CD4-positive, alpha-beta memory T cell (primary cell): ENCODE results near the gene MAFF. TPM values are rescaled to one million over a fixed set of nuclear protein-coding genes. Genes with fewer than 3 reads are reported as not detected.

Source experiments
- CTCF ChIA-PET: fragments of 350-600 bp; sonication (Branson Sonifier 250); formaldehyde crosslinking; loops from one replicate; lab custom pipeline; 2021; ENCODE audit warnings: inconsistent platforms; ENCODE audit not compliant: partially characterized antibody; lab: Charles Lee
- POLR2A ChIA-PET: fragments of 350-600 bp; sonication (Branson Sonifier 250); formaldehyde crosslinking; loops from one replicate; lab custom pipeline; 2021; ENCODE audit not compliant: partially characterized antibody; lab: Charles Lee
- DNase-seq, 5 donors: peaks; one replicate each; pipeline versions ENCODE4 v3.0.0 to v3.0.0-alpha.2; 2020 to 2022; ENCODE audit warnings: mixed read lengths in 1 of 5
- H3K27ac ChIP-seq: one replicate; pipeline ENCODE4 v1.7.0; 2013; ENCODE audit warnings: low read depth, low read length
- H3K27me3 ChIP-seq: 2 replicates; pipeline ENCODE4 v1.7.0; 2013; ENCODE audit warnings: mild to moderate bottlenecking, low read length, moderate library complexity; ENCODE audit not compliant: insufficient read depth
- H3K36me3 ChIP-seq: 2 replicates; pipeline ENCODE4 v1.7.0; 2013; ENCODE audit warnings: mild to moderate bottlenecking, low read length, moderate library complexity; ENCODE audit not compliant: insufficient read depth
- H3K4me1 ChIP-seq: 2 replicates; pipeline ENCODE4 v1.7.0; 2013; ENCODE audit warnings: mild to moderate bottlenecking, low read length, moderate library complexity; ENCODE audit not compliant: insufficient read depth
- H3K4me3 ChIP-seq, 2 donors: one replicate each; pipeline ENCODE4 v1.7.0; 2013; ENCODE audit warnings: low read length in 2 of 2, mild to moderate bottlenecking in 1 of 2
- H3K9me3 ChIP-seq, 2 donors: one replicate each; pipeline ENCODE4 v1.7.0; 2013; ENCODE audit warnings: low read length in 2 of 2, control low read depth in 1 of 2; ENCODE audit not compliant: control insufficient read depth in 1 of 2
- H3K27ac Mint-ChIP-seq, 7 donors: one replicate each; pipeline ENCODE4 v1.8.0; 2020 to 2021; ENCODE audit warnings: mixed read lengths in 7 of 7, mild to moderate bottlenecking in 6 of 7, inconsistent platforms in 3 of 7, moderate library complexity in 3 of 7
- H3K27me3 Mint-ChIP-seq, 2 donors: one replicate each; pipeline ENCODE4 v1.8.0; 2020 to 2021; ENCODE audit warnings: mixed read lengths in 2 of 2
- H3K36me3 Mint-ChIP-seq, 2 donors: one replicate each; pipeline ENCODE4 v1.8.0; 2020 to 2021; ENCODE audit warnings: mixed read lengths in 2 of 2, inconsistent platforms in 1 of 2, mild to moderate bottlenecking in 1 of 2
- H3K4me1 Mint-ChIP-seq, 4 donors: one replicate each; pipeline ENCODE4 v1.8.0; 2020 to 2021; ENCODE audit warnings: mixed read lengths in 4 of 4, mild to moderate bottlenecking in 1 of 4
- H3K4me3 Mint-ChIP-seq, 8 donors: one replicate each; pipeline ENCODE4 v1.8.0; 2020 to 2021; ENCODE audit warnings: mixed read lengths in 8 of 8, mild to moderate bottlenecking in 7 of 8, moderate library complexity in 6 of 8, inconsistent platforms in 3 of 8
- H3K9me3 Mint-ChIP-seq, 8 donors: one replicate each; pipeline ENCODE4 v1.8.0; 2020 to 2021; ENCODE audit warnings: mixed read lengths in 8 of 8, mild to moderate bottlenecking in 5 of 8, inconsistent platforms in 3 of 8, moderate library complexity in 1 of 8
- intact Hi-C: fragments of 100-400 bp; cut with micrococcal nuclease; formaldehyde crosslinking; loops from one replicate; pipeline ENCODE4 v1.15.1; 2023
- polyA plus RNA-seq, 2 donors: library from polyadenylated mRNA; unstranded; fragments of 300-500 nt; fragmentation: Illumina TruSeq; gene quantifications; one replicate each; pipeline ENCODE4 v1.2.3, GENCODE V29; 2021
- total RNA-seq, 2 experiments: library from RNA; stranded (reverse); gene quantifications; one replicate each; pipeline ENCODE4 v1.2.3, GENCODE V29; 2021

The MAFF gene
- total and polyA plus RNA-seq, 4 experiments from 2014 or later: 3.3 to 6.8 (median 5.1) TPM

DNA sequence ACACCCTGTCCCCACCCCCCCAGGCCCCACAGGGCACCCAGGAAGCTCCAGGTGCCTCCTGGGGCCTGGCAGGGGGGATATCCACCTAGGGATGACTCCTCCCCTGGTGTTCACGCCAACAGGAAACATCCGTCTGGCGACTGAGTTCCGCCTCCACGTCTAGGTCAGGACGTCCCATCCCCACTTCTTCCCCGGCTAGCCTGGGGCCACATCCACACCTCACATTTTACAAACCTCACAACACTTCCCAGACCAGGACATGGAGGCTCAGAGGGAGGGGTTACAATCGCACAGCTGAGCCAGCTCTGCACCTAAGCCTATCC lies 21.0 kb downstream of the MAFF start:
- Histone ChIP-seq H3K36me3 (peaks cover 14% of the 10 kb centered on the region), H3K27me3 (no peaks in the 10 kb centered on the region), H3K9me3 (no peaks in the 10 kb centered on the region), H3K4me1 (peaks cover 27% of the 10 kb centered on the region), H3K4me3 (no peak overlapping the region), H3K27ac (no peak overlapping the region)
- Mint-ChIP-seq H3K27me3 (no peaks in the 10 kb centered on the region), H3K9me3 (peaks cover 0 to 3% (median 0%) of the 10 kb centered on the region in 8 donors), H3K4me3 (no peak overlapping the region), H3K27ac (peak overlapping the region in 4 of 7 donors; percentile 35 to 76 (median 40)), H3K36me3 (peaks cover 8 to 39% of the 10 kb centered on the region in 2 donors), H3K4me1 (peaks cover 15 to 36% (median 28%) of the 10 kb centered on the region in 4 donors)
- DNase-seq: peak in 1 of 5 donors; percentile 16
- ChIA-PET POLR2A (no interaction called here), CTCF (no interaction called here)
- intact Hi-C loops: no loop called here

DNA sequence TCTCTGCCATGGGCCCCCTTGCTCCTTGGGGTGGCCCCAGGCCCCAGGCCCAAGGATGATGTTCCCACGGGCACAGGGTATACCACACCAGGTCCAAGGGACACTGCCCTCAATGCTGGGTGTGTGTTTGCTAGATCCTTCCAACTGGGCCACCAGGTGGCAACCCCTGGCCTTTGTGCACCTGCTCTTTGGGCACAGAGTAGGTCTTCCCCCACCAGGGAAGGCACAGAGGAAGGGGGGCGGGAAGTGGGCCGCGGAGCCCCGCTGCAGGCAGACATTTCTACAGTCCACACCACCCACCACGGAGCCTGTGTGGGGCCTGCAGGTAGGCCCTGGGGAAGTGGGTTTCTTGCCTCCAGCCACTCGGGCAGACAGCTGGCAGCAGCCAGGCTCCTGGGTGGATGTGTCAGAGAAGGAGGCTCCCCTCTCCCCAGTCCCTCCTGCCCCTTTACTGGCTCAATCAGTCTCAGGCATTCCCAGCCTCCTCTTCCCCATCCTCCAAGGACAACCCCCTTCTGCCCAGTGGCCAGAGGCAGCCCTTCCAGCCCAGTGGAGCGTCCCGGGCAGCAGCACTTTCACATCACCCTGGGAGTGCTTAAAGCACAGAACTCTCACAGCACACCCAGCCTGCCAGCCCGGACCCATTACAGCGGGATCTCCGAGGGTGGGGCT lies 21.6 kb downstream of the MAFF start:
- Mint-ChIP-seq H3K27me3 (no peaks in the 10 kb centered on the region), H3K9me3 (peaks cover 0 to 3% (median 0%) of the 10 kb centered on the region in 8 donors), H3K27ac (peak overlapping the region in 2 of 7 donors; percentile 8 to 27), H3K36me3 (peaks cover 8 to 40% of the 10 kb centered on the region in 2 donors), H3K4me3 (no peak overlapping the region), H3K4me1 (peaks cover 10 to 30% (median 22%) of the 10 kb centered on the region in 4 donors)
- peak in 1 of 5 donors; percentile 30 for DNase-seq
- Histone ChIP-seq H3K36me3 (peaks cover 14% of the 10 kb centered on the region), H3K4me3 (no peak overlapping the region), H3K27ac (no peak overlapping the region), H3K9me3 (no peaks in the 10 kb centered on the region), H3K4me1 (peaks cover 20% of the 10 kb centered on the region), H3K27me3 (no peaks in the 10 kb centered on the region)
- ChIA-PET CTCF (no interaction called here), POLR2A (no interaction called here)
- intact Hi-C loops: no loop called here

GRCh38 chr22:38226853-38227649 lies 25.3 kb downstream of the MAFF start:
- ChIA-PET POLR2A (interaction anchor here (4.1 kb wide), 1 partner anchor 25 kb away, joined by 17 read pairs; the partner anchor contains the start of gene MAFF), CTCF (interaction anchor here (4.1 kb wide), 1 partner anchor 175 kb away, joined by 23 read pairs; no protein-coding TSS in a partner anchor)
- H3K36me3 Mint-ChIP-seq: peaks cover 17 to 49% of the 10 kb centered on the region in 2 donors
- H3K27ac Mint-ChIP-seq: peak overlapping the region in 2 of 7 donors; percentile 8 to 62
- H3K9me3 ChIP-seq: no peaks in the 10 kb centered on the region
- peaks cover 8 to 21% (median 15%) of the 10 kb centered on the region in 4 donors for H3K4me1 Mint-ChIP-seq
- H3K27me3 Mint-ChIP-seq: no peaks in the 10 kb centered on the region
- no peak overlapping the region for H3K27ac ChIP-seq
- H3K27me3 ChIP-seq: no peaks in the 10 kb centered on the region
- intact Hi-C loops: no loop called here
- no peak for DNase-seq
- peaks cover 24% of the 10 kb centered on the region for H3K36me3 ChIP-seq
- H3K4me3 ChIP-seq: no peak overlapping the region
- no peak overlapping the region for H3K4me3 Mint-ChIP-seq
- H3K4me1 ChIP-seq: no peaks in the 10 kb centered on the region
- peaks cover 0 to 3% (median 0%) of the 10 kb centered on the region in 8 donors for H3K9me3 Mint-ChIP-seq

DNA sequence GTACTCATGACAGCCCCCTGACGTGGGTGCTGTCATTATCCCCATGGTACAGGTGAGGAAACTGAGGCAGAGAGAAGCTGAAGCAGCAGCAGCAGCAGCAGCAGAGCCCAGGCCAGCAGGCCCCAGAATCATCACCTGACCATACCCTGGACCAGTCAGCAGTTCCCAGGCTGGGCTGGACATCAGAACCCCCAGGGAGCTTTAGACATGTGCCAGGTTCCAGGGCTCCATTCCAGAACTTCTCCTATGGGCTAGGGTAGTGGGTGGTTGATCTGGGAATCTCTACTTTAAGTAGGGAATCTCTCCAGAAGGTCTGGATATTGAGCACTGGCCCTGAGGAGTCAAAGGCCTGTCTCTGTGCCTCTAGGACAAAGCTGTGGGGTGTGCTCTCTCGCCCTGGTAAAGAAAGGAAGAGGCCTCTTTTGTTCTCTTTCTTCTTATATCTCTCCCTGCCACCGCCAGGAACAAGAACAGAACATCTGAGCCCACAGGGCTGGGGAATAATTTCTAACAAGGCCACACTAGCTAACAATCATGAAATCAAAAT lies 26.6 kb downstream of the MAFF start:
- Histone ChIP-seq H3K27me3 (no peaks in the 10 kb centered on the region), H3K36me3 (peaks cover 24% of the 10 kb centered on the region), H3K27ac (no peak overlapping the region), H3K9me3 (no peaks in the 10 kb centered on the region), H3K4me1 (no peaks in the 10 kb centered on the region), H3K4me3 (no peak overlapping the region)
- H3K27me3 Mint-ChIP-seq: no peaks in the 10 kb centered on the region
- no peaks in the 10 kb centered on the region for H3K9me3 Mint-ChIP-seq
- peaks cover 23 to 55% of the 10 kb centered on the region in 2 donors for H3K36me3 Mint-ChIP-seq
- ChIA-PET CTCF (interaction anchor here (1.1 to 4.1 kb wide), 5 partner anchors 9 to 176 kb away, joined by 3 to 23 read pairs (median 8); no protein-coding TSS in a partner anchor), POLR2A (interaction anchor here (1.0 to 4.1 kb wide), 3 partner anchors 10 to 26 kb away, joined by 3 to 17 read pairs (median 7); partner anchors contain the start of gene MAFF)
- H3K4me1 Mint-ChIP-seq: peaks cover 4 to 27% (median 14%) of the 10 kb centered on the region in 4 donors
- intact Hi-C loops: no loop called here
- peak overlapping the region in 4 of 8 donors; percentile 19 to 67 (median 43) for H3K4me3 Mint-ChIP-seq
- peak overlapping the region; percentile 69 to 91 (median 82) for H3K27ac Mint-ChIP-seq
- DNase-seq: no peak

DNA sequence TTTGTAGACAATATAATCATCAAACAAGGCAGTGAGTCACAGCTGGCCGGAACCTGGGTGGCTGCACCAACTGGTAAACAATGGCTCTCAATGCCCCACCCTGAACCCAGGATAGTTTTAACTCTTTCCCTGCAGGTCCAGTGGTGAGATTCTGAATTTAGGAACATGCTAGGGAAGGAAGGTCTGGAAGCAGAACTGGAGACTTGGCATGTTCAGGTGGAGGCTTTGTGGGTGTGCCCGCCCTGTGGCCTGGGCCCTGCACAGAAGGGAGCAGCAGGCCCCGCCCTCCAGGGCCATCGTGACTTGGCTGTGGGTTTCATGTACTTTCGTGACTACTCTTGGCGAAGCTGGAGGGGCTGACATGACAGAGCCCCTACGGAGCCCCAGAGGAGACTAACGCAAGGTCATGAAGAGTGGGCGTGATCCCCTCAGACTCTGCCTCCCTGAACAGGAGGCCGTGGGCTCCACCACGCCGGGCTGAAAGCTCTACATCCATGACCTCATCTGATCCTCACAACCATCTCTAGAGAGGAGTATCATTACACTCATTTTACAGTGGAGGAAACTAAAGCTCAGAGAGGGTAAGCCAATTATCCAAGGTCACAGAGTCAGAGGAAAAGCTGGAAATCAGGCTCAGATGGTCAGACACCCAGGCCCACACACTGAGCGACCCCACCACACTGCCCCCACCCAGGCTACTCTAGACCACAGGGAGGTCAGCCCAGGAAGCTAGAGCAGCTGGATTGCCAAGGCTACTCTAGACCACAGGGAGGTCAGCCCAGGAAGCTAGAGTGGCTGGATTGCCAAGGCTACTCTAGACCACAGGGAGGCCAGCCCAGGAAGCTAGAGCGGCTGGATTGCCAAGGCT lies 27.3 kb downstream of the MAFF start:
- H3K36me3 Mint-ChIP-seq: peaks cover 23 to 59% of the 10 kb centered on the region in 2 donors
- peaks cover 4 to 27% (median 14%) of the 10 kb centered on the region in 4 donors for H3K4me1 Mint-ChIP-seq
- no peaks in the 10 kb centered on the region for H3K9me3 Mint-ChIP-seq
- POLR2A ChIA-PET: interaction anchor here (1.0 to 4.1 kb wide), 4 partner anchors 10 to 38 kb away, joined by 3 to 17 read pairs (median 5); partner anchors contain the start of gene MAFF
- peak in 1 of 5 donors; percentile 20 for DNase-seq
- Histone ChIP-seq H3K9me3 (no peaks in the 10 kb centered on the region), H3K4me1 (no peaks in the 10 kb centered on the region), H3K27me3 (no peaks in the 10 kb centered on the region), H3K36me3 (peaks cover 20% of the 10 kb centered on the region), H3K4me3 (no peak overlapping the region), H3K27ac (no peak overlapping the region)
- peak overlapping the region in 4 of 8 donors; percentile 19 to 67 (median 43) for H3K4me3 Mint-ChIP-seq
- CTCF ChIA-PET: interaction anchor here (0.7 to 4.1 kb wide), 7 partner anchors 9 to 177 kb away, joined by 3 to 23 read pairs (median 4); no protein-coding TSS in a partner anchor
- no peaks in the 10 kb centered on the region for H3K27me3 Mint-ChIP-seq
- peak overlapping the region; percentile 70 to 91 (median 82) for H3K27ac Mint-ChIP-seq
- intact Hi-C loops: no loop called here

DNA sequence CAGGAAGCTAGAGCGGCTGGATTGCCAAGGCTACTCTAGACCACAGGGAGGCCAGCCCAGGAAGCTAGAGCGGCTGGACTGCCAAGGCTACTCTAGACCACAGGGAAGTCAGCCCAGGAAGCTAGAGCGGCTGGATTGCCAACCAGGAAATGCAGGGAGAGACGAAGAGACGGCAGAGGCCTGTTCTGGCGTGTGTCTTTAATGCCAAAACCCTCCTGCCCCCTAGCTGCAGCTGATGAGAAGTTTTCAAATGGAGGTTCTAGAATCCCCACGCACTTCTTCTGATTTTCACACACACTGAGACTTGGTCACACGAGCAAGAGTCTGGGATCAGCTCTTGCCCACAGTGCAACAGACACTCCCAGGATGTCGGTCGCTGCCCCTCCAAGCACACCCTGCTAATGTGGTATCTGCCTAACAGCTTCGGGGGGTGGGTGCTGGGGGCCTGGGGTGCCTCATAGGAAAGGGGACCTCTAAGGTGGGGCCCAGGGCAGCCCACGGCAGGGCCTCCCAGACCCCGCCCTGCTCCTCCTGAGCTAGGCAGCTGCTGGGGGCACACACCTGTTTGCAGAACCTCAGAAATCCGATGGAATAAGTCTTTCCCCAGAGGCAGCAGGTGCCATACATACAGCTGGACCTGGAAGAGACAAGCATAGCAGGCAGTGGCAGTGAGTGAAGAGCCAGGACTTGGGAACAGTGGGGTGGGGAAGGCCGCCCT lies 28.5 kb downstream of the MAFF start:
- H3K36me3 Mint-ChIP-seq: peaks cover 28 to 62% of the 10 kb centered on the region in 2 donors
- peak overlapping the region in 6 of 7 donors; percentile 2 to 83 (median 78) for H3K27ac Mint-ChIP-seq
- Histone ChIP-seq H3K9me3 (no peaks in the 10 kb centered on the region), H3K36me3 (peaks cover 20% of the 10 kb centered on the region), H3K4me3 (no peak overlapping the region), H3K4me1 (no peaks in the 10 kb centered on the region), H3K27me3 (no peaks in the 10 kb centered on the region), H3K27ac (no peak overlapping the region)
- H3K9me3 Mint-ChIP-seq: no peaks in the 10 kb centered on the region
- H3K4me1 Mint-ChIP-seq: peaks cover 3 to 27% (median 14%) of the 10 kb centered on the region in 4 donors
- CTCF ChIA-PET: interaction anchor here (0.7 to 4.1 kb wide), 8 partner anchors 10 to 181 kb away, joined by 3 to 23 read pairs (median 4); partner anchors contain the start of gene PICK1
- POLR2A ChIA-PET: interaction anchor here (1.5 to 4.1 kb wide), 2 partner anchors 28 to 178 kb away, joined by 5 to 17 read pairs; partner anchors contain the start of gene MAFF
- DNase-seq: peak; percentile 49 to 68 (median 53)
- intact Hi-C loops: loop anchor here (1.0 kb wide), 3 partner anchors 116 to 178 kb away; partner anchors contain the start of gene PICK1
- H3K4me3 Mint-ChIP-seq: peak overlapping the region in 3 of 8 donors; percentile 13 to 39 (median 33)
- H3K27me3 Mint-ChIP-seq: no peaks in the 10 kb centered on the region
